GM04503 (cell line): ENCODE data around the gene RORB.

Source experiments
- DNase-seq: peaks from one replicate; pipeline ENCODE4 v3.0.0-alpha.2; 2012; ENCODE audit warnings: low read depth

Gene RORB

GRCh38 chr9:74598874-74599273 is 101.7 kb downstream of the RORB start:
- DNase-seq = no peak

DNA sequence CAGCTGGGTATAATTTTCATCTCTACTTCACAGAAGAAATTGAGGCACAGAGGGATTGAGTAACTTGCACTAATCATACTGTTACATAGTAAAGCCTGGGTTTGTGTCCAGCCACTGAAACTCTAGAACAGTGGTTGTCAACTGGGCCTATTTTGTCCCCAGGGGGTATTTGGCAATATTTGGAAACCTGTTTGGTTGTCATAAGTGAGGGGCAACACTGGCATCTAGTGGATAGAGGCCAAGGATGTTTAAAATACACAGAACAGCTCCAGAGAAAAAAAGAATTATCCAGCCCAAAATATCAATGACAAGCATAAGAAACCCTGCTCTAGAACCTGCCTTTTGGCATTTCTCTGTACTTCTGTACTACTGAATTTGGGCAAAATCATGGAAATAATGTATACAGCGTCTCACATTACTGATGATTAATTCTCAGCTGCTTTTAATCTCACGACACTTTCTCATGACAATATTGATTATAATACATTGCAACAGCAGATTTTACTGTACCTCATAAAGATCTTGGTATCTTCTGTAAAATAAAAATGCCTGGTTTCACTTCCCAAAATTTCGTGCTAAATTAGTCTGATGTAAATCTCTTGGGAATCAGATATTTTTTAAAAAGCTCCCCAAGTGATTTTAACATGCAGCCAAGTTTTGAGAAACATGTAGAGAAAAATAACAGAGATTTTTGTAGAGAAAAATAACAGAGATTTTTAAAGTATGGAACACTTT is 112.7 kb downstream of the RORB start:
- no peak for DNase-seq

GRCh38 chr9:74610523-74611061 is 113.5 kb downstream of the RORB start:
- no peak for DNase-seq

DNA sequence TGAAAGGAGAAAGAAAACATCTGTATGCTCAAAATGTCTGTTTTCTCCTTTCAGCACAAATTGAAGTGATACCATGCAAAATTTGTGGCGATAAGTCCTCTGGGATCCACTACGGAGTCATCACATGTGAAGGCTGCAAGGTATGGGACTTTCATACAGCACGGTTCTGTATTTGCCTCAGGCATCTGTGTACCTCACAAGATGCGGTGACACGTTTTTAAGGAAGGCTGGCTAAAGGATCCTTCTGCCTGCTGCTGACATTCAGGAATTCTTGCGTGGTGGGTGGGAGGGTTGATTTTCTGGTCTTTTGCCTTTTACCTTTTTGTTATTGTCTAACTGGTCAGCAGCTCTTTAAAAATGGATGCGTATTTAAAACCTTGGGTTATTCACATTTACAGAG is 133.1 kb downstream of the RORB start:
- DNase-seq = no peak

DNA sequence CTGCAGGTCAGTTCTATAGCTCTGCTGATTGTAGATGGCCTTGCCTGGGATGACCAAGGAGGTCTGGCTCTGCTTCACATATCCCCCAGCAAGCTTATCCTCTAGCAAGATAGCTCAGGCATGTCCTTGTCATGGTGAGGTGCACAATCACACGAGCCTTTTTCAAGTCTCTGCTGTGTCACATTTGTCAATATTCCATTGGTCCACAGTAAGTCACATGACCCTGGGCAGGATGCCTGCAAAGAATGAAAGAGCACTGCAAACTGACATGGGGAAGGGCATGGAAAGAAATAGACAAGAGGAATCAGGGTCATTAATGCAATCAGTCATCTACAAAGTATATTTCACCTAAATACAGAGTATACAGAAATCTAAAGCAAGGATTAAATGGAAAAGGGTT is 142.0 kb downstream of the RORB start:
- DNase-seq = no peak

DNA sequence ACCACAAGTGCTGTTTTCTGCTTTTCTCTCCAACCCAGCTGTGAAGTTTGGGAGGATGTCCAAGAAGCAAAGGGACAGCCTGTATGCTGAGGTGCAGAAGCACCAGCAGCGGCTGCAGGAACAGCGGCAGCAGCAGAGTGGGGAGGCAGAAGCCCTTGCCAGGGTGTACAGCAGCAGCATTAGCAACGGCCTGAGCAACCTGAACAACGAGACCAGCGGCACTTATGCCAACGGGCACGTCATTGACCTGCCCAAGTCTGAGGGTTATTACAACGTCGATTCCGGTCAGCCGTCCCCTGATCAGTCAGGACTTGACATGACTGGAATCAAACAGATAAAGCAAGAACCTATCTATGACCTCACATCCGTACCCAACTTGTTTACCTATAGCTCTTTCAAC is 145.2 kb downstream of the RORB start:
- DNase-seq = no peak

GRCh38 chr9:74643303-74643923 is 146.3 kb downstream of the RORB start:
- no peak for DNase-seq

DNA sequence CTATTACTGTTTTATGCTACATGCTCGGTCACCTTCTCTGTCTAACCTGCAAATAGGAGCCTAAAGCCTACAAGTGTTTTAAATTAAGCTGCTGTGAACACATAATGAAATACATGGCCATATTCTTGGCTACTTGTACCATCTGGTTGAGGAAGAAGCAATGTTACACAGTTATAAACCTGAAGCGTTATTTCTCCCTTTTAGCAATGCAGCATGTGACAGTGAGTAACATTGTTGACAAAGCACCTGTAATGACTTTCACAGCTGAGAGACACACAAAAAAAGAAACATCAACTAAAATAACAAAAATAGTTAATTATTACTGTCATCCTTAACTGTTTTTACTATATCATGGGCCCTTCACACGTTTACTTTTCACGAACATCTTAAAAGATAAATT is 146.9 kb downstream of the RORB start:
- DNase-seq = no peak

DNA sequence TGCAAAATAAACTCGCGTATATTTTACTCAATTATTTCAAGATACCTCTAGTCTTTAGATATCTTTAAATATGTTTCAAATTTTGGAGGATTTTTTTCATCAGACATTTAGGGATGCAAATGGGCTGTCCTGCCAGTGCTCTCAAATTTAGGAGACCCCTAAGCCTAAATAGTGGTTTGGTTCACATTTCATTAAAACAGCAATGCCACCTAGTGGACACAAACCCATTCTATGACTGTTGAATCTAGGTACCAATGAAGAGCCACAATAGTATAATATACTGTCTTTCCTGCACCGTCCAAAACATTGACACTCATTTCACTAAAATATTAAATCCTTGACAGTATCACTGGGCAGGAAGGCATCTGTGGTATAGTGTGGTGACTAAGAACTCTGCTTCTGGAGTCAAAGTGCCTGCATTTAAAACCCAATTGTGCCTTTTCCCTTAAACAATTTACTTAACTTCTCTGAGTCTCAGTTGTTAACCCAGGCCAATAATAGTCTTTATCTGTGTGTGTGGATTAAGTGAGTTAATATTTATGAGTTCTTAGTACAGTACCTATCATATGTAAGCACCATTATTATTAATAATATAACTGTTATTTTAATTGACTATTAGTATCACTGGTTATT is 148.0 kb downstream of the RORB start:
- DNase-seq = no peak

- DNase-seq = no peak
Observed at GRCh38 chr9:74653410-74654080, 156.4 kb downstream of the RORB start.

DNA sequence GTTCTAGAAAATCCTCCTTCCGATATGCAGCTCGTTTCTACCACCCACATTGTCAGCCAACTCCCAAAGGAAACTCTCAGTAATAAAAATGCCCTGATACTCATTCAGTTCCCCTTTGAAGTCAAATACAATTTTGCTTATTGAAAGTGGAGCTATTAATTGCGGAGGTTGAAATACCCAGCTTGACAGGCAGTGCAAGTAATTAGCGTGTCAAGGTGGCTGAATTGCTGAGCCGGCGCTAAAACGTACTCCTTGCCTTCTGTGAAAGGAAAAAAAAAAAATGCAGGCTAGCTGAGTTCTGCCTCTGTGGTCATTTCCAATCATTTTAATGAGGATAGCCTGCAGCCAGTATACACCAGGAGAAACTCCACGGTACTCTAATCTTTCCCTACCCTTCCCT is 165.5 kb downstream of the RORB start:
- DNase-seq = no peak

DNA sequence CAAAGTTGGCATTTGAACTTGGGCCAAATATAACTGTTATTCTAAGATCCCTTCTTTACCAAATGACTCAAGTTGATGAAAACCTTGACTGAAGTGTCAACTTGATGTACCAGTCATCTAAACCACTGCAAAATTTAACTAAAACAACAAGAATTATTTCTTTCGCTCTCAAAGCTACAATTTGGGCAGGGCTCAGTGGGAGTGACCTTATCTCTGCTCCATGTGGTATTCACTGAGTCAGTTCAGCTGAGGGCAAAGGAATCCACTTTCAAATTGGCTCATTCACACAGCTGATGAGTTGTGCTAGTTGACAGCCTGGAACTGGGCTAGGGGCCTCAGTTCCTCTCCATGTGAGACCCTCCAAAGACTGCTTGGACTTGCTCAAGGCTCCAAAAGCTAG is 166.3 kb downstream of the RORB start:
- DNase-seq = no peak

DNA sequence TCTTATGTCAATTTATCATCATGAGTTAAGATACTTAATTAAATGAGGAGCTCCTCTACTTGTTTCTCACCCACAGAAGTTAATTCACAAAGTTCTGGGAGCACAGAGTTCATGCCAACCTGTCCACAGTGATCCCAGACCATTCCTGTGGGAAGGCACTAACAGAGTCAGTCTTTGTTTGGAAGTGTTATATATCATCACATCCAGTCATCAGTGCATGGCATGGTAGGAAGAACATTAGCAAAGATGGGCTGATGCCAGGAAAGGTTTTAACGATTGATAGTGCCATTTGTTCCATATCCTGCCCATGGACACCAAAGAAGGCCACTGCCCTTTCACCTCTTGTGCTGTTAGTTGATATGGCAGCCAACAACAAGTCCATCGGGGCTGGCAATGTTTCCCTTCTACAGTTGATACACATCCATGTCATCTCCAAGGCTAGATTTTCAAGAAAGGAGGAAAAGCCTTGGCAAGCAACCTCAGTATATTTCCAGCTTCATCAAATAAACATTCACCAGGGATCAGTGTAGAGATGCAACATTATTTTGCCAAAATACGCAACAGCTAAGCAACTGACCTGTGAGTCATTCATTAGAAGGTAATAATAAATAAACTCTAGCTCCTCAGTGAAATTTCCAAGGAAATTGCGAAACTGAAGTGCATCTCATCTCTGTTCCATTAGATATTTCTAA is 169.6 kb downstream of the RORB start:
- DNase-seq = no peak

- DNase-seq = no peak
Observed at GRCh38 chr9:74672237-74672636, 175.1 kb downstream of the RORB start.

GRCh38 chr9:74674077-74674476 is 176.9 kb downstream of the RORB start:
- no peak for DNase-seq

DNA sequence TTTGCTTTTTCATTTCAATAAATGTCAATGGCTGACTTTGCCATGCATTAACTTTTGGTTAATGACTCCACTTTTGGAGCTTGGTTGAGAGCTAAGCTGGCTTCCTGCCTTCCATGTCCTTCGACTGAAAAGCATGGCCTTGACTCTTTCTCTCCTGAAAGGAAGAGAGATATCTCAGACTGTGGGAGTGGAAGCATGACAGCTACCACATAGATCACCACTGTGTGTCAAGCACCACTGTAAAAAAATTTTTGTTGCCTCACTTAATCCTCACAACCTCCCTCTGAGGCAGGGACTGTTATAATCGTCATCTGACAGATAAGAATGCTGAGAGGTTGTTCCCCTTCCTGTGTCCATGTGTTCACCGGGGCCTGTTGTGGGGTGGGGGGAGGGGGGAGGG is 184.8 kb downstream of the RORB start:
- DNase-seq = no peak

- DNase-seq = no peak
Observed at GRCh38 chr9:74683322-74683721, 186.2 kb downstream of the RORB start.

DNA sequence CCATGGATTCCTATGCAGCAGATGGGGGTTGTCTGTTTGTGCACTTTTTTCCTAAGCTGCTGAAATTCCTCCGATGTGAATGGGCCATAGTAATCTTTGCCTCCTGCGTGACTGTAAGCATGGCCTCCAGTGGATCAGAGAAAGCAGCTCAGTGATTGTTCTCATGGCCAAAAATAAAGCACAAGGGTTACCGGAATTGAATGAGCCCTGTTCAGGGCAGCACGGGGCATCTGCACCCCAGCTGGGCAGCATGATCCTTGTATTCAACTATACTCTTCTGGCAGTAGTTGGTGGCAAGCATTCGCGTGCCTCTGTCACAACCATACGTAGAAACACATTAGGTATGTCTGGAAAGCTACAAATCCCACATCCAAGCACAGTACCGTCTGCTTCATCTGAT is 193.9 kb downstream of the RORB start:
- no peak for DNase-seq

DNA sequence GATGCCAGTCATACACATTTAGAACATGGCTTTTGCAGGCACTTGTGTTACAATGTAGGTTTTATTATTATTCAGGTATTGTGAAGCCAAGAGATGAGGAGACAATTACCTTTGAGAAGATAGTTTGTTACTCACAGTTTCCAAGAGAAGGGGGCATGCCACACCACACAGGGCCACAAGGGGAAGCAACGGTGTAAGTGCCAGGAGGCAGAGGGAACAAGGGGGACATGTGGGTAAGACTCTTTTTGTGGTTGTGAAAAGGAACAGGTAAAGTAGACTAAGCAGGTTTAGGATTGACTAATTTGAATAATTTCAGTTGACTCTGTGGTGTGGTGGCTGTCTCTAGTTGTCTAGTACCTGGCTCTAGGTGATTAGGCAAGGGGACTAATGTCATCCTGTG is 199.4 kb downstream of the RORB start:
- DNase-seq = no peak

DNA sequence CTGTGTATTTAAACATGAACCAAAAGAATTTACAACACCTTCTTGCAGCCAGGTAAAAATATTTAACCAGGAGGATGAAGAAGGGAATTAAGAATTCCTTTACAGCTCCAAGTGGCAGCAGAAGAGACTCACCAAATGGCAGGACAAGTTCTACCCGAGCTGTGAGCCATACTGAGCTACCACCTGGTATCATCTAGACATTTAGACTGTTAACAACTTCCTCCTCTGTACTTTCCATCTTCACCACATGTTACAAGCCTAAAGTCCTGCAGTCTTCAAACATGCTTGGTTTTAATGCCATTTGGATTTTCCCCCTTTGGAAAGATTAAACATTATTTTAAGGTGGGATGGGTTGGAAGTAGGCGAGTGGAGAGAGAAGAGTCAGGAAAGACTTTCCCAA is 200.4 kb downstream of the RORB start:
- DNase-seq = no peak

DNA sequence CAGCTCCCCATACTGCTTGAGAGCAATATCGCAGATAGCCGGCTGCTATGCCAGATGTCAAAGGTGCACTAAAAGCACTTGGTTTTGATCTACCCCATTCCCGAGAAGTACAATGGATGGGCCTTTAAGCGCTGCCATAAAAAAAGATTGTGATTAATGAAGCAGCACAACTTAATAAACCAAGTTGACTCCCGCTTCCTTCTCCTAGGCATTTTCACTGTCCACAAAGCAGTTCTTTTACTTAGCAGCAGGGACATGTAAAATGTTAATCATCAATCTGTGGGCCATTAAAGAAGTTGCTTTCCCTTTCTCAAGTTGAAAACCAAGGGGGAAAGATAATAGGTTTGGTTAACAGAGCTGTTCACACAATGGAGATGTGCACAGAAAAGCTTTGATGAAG is 214.2 kb downstream of the RORB start:
- no peak for DNase-seq

- no peak for DNase-seq
Observed at GRCh38 chr9:74718709-74719108, 221.6 kb downstream of the RORB start.
